ENCODE data around the gene MRPL47.

DNA sequence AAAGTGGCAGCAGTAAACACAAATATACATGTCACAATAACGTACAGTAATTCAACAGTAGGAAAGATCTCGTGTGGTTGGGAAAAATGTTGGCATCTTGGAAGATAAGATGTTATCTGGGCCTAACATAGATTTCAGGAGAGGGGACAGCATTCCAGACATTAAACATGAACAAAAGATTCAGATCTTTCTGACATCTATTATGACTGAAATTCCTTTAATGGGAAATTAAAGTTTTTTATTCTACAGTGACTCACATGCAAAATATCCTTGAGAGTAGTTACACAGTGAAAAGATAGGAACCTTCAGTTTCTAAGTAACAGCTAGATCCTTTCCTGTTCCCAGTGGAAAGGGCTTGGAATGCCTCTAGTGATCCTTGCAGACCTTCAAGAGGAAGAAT, 9.4 kb upstream of the MRPL47 start:
- TF ChIP-seq EZH2 (IDR thresholded peaks at IDR 0.05; ENCODE audit: low read length) (no peak), CTCF (optimal IDR thresholded peaks at IDR 0.05 in 1 of 3, IDR thresholded peaks at IDR 0.05 in 1 of 3, conservative IDR thresholded peaks at IDR 0.05 in 1 of 3; ENCODE audit: extremely low read depth in 1 of 3, insufficient read depth in 2 of 3, low read length in 3 of 3) (no peak)
